GM10847 (cell line): ENCODE measurements around the gene APLP1.
A peak's percentile ranks its signal among the peaks of the same experiment; 100 is the strongest.

ENCODE experiments used
- POLR2A ChIP-seq: IDR thresholded peaks from 2 replicates; pipeline ENCODE4 v1.6.1; 2011; ENCODE audit not compliant: insufficient read length; ENCODE audit errors: extremely low read depth

Gene APLP1

DNA sequence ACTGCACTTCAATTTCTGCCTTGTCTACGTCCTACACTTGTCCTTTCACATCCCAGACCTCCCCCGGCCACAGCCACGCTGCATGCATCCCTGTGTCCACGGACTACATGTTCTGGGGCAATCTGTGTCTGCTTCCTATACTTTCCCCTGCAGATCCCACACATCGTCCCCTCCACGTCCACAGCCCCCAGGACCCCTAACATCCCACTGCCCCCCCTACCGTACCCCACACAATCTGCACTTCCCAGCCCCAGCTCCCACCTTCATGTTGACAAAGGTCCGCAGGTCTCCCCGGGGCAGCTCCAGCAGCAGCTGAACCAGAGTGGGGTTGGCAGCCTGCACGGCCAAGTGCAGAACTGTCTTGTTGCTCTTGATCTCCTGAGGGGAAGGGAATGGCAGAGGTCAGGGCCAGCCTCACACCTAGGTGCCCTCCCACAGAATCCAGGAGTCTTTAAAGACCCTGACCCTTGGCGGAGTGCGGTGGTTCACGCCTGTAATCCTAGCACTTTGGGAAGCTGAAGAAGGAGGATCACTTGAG, 21.8 kb downstream of the APLP1 start:
- no peak for TF ChIP-seq POLR2A

DNA sequence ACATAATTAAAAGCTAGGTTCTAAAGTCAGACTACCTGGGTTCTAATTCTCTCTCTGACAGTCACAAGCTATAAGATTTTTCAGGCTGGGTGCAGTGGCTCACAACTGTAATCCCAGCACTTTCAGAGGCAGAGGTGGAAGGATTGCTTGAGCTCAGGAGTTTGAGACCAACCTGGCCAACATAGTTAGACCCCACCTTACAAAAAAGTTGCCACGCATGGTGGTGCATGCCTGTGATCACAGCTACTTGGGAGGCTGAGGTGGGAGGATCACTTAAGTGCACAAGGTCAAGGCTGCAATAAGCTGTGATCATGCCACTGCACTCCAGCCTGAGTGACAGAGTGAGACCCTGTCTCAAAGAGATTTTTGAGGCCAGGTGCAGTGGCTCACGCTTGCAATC, 26.0 kb downstream of the APLP1 start:
- no peak for TF ChIP-seq POLR2A

DNA sequence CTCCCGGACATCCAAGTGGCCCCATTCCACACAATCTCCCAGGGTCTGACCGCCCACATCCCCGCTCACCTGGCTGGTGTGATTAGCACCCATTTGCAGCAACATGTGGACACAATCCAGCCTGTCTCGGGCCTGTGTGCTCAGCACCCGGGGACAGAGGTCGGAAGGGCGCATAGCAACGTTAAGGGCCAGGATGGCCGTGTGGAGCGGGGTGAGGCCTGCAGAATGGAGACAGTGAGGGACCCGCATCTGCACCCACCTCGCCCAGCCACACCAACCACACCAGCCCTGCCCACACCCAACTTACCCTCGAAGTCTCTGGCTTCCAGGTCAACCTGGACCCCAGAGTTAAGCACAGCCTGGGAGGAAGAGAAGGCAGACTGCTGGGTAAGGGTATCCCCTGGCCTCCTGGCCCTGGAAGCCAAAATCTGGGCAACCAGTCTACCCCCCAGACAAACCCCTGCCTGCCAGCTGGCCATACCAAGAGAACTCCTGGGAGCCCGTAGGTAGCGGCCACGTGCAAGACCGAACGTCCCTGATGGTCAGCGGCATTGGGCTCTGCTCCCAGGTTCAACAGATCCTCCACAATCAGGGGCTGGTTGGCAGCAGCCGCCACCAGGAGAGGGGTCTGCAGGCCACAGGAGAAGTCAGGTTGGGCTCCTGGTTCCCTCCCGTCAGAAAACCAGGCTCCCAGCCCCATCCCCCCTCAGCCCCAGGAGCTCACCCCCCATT, 27.7 kb downstream of the APLP1 start:
- no peak for TF ChIP-seq POLR2A

DNA sequence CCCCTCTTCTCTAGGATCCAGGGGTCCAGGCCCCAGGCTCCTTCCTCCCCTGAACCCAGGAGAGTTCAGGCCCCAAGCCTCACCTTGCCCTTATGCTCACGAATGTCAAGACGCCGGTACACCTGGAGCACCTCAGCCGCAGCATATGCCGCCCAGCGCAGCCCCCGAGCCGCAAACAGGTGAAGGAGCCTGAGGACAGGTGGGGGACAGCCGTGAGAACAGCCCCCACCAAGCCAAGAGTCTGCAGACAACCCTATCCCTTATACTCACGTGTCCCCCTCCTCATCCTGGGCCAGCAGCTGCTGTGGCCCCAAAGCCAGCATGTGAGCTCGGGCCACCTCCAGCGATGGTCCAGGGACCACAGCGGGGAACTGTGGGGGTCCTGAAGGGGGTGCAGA, 28.3 kb downstream of the APLP1 start:
- no peak for TF ChIP-seq POLR2A

DNA sequence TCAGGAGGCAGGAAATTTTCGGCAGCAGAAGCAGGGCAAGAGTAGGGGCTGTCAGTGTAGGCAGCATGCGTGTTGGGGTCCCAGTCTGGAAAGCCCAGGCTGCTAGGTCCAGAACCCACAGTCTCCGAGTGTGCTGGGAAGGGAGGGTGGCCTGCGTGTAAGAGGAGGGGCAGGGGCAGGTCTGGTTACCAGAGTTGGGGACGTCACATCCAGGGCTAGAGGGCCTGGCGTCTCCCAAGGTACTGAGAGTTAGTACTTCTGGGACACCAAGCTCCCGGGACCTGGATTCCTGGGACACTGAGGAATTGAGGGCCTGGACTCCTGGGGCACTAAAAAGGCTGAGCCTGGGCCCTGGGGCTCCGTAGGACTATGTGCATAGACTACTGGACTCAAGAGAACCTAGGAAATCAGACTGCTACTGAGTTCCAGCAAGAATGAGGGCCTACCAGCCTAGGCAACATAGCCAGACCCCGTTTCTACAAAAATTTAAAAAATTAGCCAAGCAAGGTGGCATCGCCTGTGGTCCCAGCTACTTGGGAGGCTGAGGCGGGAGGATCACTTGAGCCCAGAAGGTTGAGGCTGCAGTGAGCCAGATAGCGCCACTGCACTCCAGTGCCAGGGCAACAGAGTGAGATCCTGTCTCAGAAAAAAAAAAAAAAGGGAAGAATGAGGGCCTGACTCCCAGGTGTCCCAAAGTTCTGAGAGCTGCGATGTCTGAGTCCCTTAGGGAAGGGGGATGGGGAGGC, 29.5 kb downstream of the APLP1 start:
- no peak for TF ChIP-seq POLR2A

DNA sequence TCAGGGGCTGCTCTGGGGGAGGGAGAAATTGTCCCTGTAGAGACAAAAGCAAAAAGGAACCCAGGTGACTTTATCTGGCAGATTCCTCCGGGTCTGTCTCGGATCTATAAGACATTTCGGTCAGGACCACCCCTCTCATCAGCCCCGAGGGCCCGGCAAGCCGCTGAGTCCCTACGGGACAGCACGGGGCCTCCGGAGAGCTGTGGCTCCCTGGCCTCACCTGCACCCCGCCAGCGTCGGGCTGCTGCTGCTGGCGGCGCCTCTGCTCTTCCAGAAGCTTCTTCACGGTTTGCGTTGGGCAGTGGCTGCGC, 30.1 kb downstream of the APLP1 start:
- no peak for TF ChIP-seq POLR2A

DNA sequence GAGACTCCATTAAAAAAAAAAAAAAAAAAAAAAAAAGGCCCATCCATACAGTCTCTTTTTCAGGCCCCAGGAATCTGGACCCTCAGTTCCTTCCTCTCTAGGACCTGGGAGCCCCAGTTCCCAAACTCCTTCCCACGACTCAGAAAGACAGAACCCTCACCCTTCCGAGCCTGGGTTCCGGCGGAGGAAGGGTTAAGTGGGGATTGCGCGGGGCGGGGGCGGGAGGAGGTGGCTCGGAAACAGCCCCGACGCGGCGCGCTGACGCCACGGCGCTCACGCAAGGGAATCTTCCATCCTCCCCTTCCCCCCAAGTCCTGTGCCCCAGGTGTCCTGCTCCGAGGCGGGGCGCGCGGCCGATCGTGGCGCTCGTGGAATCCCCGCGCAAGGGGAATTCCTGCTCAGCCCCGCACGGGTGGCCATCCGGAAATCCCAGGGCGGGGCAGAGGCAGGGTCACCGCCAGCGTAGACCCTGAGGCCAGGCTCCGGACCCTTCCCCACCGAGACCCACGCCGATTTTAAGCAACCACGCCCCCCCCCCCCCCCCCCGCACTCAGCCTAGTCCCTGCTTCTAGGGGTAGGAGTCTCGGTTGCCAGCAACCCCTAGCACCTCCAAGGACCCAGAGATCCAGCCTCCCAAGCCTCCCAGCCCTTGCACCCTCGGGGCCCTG, 31.3 kb downstream of the APLP1 start:
- TF ChIP-seq POLR2A = no peak

DNA sequence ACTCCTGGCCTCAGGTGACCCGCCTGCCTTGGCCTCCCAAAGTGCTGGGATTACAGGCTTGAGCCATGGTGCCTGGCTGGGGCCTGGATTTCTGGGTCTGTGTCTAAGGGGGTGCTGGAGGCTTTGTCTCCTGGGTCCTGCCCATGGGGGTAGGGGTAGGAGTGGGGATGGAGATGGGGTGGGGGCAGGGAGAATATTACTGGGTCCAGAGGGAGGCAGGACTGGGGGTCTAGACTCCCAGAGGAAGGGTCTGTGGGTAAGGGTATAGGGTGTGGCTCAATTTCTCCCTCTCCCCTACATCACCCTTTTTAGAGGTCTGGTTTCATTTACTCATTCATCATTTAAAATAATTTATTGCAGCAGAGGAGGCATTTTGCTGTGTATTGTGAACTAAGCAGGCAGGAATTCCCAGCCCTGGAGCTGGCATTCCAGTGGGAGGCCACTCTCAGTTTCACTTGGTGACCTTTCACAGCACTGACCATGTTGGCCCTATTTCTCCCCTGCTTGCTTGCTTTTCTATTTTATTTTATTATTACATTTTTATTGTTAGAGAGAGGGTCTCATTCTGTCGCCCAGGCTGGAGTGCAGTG, 32.8 kb downstream of the APLP1 start:
- no peak for TF ChIP-seq POLR2A

DNA sequence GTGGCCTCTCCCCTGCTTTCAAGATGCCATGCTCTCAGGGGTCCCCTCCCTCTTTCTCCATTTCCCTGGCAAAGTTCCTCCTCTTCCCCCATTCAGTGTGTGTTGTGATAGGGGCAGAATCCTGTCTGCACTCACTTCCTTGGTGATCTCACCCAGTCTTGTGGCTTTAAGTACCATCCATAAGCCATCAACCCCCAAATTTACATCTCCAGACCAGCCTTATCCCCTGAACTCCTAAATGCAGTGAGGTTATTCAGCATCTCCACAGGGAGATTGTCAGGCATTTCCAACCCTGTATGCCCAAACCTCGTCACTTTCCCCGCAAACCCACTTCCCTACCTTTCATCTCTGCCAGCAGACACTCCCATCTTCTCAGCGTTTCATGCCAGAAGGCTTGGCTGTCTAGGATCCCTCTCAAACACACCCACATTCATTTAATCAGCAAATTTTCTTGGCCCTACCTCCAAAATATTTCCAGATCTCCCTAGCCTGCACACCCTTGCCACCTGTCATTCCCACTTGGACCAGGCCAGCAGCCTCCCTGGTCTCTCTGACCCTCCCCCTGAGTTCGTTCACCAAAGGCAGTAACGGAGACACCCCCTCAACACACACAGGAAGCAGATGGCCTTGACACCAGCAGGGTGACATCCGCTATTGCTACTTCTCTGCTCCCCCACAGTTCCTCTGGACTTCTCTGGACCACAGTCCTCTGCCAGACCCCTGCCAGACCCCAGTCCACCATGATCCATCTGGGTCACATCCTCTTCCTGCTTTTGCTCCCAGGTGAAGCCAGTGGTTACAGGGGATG, 33.7 kb downstream of the APLP1 start, which contains the start of gene HCST:
HCST (plus strand) TSS at position 676 of the 808 bp plus-strand sequence; CDS start at position 741, 65 bp downstream.
- TF ChIP-seq POLR2A = peak; percentile 44

DNA sequence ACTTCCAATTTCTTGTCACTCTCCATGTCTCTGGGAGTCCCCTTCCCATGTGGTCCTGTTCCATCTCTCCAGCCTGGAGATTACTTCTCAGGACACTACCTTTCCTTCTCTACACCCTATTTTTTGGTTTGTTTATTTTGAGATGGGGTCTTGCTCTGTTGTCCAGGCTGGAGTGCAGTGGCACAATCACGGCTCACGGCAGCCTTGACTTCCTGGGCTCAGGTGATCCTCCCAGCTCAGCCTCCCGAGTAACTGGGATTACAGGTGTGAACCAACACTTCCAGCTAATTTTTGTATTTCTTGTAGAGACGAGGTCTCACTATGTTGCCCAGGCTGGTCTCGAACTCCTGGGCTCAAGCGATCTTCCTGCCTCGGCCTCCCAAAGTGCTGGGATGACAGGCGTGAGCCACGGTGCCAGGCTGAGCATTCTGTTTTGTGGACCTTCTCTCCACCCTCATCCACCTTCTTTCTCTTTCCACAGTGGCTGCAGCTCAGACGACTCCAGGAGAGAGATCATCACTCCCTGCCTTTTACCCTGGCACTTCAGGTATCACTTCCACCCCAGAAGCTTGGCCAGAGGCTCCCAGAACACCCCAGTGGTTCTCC, 34.6 kb downstream of the APLP1 start:
- TF ChIP-seq POLR2A = no peak

DNA sequence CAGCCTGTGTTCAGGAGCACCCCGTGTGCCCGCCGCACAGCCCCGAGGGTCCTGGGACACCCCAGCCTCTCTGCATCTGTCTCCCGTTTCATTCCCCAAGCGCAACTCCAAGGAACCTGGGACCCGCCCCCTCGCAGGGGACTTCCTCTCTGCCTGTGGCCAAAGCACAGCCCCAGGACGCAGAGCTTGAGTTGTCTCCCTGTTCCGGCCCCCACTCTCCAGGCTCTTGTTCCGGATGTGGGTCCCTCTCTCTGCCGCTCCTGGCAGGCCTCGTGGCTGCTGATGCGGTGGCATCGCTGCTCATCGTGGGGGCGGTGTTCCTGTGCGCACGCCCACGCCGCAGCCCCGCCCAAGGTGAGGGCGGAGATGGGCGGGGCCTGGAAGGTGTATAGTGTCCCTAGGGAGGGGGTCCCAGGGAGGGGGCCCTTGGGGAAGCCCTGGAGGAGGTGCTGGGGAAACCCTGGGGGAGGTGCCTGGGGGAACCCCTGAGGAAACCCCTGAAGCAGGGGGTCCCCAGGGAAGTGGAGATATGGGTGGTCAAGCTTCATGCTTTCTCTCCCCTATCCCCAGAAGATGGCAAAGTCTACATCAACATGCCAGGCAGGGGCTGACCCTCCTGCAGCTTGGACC, 35.3 kb downstream of the APLP1 start:
- TF ChIP-seq POLR2A = peak; percentile 52

DNA sequence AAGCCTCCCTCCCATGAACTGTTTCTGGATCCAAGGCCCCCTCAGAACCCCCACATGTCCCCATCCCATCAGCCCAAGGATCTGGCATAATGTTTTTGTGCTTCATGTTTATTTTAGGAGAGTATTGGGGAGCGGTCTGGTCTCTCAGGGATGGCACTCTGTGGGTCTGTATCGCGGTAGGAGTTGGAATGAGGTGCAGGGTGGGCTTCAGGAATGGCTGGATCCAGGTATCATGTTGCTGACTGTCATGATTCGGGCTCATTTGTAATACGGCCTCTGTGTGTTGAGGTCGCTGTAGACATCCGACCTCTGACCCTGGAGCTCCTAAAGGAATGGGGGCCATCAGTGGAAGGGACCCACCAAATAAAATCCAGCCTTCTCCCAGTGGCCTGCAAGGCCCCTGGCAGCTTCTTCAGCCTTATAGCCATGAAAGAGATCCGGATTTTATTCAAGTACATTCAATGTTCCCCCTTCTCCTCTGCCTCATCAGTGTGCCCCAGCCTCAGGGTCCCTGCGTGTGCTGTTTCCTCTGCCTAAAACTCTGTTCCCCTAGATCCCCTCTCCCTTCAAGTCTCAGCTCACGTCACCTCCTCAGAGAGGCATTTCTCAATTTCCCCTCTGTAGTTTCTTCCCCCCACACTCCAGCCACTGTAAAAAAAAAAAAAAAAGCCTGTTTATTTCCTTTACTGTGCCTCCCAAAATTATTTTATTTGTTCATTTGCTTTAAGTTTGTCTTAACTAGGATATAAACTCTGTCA, 36.1 kb downstream of the APLP1 start:
- TF ChIP-seq POLR2A = no peak

DNA sequence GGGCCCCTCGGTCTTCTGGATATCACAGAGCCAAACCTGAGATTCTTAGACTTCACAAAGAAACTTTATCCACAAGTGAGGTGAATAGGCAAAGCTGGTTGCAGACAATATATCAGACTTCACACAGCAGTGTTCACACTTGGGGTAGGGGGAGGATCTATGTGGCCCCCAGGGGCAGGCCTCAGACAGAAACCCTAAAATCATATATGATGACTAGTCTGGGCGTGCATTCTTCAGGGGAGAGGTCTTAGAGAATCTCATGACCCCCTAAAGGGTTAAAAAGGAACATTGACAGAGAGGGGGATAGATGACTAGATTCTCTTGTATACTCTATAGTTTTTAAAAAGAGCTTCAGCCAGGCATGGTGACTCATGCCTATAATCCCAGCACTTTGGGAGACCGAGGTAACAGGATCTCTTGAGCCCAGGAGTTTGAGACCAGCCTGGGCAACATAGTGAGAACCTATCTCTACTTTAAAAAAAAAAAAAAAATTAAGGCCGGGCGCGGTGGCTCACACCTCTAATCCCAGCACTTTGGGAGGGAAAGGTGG, 36.9 kb downstream of the APLP1 start:
- TF ChIP-seq POLR2A = no peak
